Measurements from ENCODE around the gene PRR14L.
"Not testable (repeated sequence)": the region's sequence is repeated elsewhere in the genome, so short reads cannot be mapped to it uniquely, and the experiment has no call there.

The PRR14L gene
- total RNA-seq: 60.0 to 135 (median 112) reads per million in 4 donors

DNA sequence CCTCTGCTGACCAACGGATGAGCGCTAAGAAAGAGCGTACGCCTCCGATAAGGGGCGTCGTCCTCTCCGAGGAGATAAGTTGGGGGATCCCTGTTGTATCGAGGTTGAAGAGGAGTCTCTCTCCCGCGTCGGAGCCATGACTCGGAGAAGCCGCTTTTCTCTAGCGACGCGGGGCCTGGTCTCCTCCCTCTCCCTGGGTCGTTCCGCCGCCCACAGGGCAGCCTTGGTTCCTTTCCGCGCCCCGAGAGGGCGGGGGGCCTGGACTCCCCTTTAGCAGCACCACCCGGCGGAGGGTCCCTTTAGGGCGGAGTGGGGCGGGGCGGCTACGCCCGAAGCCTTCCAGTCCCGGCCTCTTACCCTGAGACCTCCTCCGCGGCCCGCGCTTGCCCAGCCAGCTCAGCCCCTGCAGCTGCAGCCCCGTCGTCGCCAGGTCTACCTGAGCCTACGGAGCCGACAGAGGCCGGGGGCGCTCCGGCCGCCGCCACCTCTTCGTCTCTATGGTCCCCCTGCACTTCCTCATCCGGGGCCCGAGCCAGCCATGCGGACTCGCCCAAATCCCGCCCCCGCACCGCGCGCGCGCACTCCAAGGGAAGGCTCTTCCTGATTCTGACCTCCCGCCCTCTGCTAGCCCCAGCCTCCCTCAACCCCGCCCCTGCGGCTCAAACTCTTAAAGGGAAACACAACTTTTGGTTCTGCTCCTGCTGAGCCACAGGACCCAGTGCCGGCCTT, at the start of gene PRR14L:
Gene PRR14L, minus strand, starts transcription at position 497 of the 729 bp plus-strand sequence. CDS start 11,272 bp downstream, outside the sequence.
- DNase-seq: peak; percentile 95 to 98 (median 96)

DNA sequence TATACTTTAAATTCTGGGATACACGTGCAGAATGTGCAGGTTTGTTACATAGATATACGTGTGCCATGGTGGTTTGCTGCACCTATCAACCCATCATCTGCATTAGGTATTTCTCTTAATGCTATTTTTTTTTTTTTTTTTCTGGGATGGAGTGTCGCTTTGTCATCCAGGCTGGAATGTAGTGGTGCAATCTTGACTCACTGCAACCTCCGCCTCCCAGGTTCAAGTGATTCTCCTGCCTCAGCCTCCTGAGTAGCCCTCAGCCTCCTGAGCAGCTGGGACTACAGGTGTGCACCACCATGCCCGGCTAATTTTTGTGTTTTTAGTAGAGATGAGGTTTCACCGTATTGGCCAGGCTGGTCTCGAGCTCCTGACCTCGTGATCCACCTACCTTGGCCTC, 49.4 kb upstream of the PRR14L start:
- DNase-seq: not testable (repeated sequence)

DNA sequence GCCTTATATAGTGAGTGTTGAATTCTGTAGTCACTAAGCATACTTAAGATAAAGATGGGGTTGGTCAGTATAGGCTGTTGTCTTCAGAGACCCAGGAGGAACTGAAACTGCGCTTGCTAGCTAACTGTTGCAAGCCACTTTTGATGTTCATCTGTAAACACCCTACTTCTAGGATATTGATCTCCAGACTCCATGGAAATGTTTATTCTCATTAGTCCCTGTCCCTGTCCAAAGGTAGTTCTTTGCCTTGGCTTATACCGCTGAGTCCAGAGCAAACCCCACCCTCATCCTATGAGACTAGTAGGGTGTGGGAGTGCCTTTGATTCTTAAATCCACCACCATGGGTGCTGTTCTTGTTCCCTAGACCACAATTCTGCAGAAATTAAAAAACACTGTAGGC, 40.3 kb upstream of the PRR14L start:
- no peak for DNase-seq

GRCh38 chr22:31789803-31790202, 39.9 kb upstream of the PRR14L start:
- no peak for DNase-seq

DNA sequence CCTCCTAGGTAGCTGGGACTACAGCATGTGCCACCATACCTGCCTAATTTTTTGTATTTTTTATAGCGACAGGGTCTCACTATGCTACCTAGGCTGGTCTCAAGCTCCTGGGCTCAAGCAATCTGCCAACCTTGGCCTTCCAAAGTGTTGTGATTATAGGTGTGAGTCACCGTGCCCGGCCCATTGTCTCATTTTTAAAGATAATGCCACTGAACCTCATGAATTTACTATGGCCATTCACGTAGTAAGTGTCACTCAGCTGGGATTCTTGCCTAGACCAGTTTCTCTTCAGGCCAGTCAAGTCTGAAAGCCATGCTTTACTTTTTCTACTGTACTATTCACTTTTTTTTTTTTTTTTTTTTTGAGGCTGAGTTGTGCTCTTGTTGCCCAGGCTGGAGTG, 26.3 kb upstream of the PRR14L start:
- DNase-seq: no peak

- DNase-seq: no peak
These were observed 23.5 kb upstream of the PRR14L start for GRCh38 chr22:31773416-31773815.

GRCh38 chr22:31768422-31769059, 18.6 kb upstream of the PRR14L start:
- DNase-seq: no peak

DNA sequence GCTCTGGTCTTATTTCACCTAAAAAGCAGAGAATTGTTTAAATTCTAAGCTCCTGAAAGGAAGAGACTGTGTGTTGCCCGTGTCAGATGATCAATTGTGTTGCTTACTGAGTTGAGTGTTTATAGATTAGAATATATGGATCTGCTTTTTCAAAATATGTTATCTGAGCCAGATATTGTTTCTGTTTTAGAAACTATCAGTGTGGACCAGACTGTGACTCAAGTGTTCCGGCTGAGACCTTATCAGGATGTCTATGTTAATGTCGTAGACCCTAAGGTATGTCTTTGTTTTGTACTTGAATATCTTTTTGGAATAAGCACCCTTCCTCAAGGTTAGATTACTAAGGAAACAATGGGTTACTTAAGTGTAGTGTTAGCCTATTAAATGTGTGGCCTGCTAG, 14.9 kb upstream of the PRR14L start:
- no peak for DNase-seq

DNA sequence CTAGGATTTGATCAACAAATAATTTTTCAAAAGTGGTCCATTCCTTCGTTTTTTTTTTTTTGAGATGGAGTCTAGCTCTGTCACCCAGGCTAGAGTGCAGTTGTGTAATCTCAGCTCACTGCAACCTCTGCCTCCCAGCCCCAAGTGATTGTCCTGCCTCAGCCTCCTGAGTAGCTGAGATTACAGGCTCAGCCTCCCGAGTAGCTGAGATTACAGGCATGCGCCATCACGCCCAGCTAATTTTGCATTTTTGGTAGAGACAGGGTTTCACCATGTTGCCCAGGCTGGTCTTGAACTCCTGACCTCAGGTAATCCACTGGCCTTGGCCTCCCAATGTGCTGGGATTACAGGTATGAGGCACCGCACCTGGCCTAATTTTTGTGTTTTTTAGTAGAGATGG, 8.9 kb upstream of the PRR14L start:
- not testable (repeated sequence) for DNase-seq

DNA sequence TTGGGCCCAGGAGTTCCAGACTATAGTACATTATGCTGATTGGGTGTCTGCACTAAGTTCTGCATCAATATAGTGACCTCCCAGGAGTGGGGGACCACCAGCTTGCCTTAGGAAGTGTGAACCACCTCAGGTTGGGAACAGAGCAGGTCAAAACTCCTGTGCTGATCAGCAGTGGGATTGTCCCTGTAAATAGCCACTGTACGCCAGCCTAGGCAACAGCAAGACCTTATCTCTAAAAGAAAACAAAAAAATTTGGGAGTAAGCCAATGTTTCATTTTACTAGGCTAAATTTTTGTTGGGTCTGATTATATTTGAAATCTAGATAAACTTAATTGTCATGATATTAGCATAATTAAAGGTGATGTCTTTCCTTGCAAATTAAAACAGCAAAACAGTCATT, 7.3 kb upstream of the PRR14L start:
- DNase-seq: no peak

- no peak for DNase-seq
These were observed 4.9 kb upstream of the PRR14L start for GRCh38 chr22:31754813-31755212.

DNA sequence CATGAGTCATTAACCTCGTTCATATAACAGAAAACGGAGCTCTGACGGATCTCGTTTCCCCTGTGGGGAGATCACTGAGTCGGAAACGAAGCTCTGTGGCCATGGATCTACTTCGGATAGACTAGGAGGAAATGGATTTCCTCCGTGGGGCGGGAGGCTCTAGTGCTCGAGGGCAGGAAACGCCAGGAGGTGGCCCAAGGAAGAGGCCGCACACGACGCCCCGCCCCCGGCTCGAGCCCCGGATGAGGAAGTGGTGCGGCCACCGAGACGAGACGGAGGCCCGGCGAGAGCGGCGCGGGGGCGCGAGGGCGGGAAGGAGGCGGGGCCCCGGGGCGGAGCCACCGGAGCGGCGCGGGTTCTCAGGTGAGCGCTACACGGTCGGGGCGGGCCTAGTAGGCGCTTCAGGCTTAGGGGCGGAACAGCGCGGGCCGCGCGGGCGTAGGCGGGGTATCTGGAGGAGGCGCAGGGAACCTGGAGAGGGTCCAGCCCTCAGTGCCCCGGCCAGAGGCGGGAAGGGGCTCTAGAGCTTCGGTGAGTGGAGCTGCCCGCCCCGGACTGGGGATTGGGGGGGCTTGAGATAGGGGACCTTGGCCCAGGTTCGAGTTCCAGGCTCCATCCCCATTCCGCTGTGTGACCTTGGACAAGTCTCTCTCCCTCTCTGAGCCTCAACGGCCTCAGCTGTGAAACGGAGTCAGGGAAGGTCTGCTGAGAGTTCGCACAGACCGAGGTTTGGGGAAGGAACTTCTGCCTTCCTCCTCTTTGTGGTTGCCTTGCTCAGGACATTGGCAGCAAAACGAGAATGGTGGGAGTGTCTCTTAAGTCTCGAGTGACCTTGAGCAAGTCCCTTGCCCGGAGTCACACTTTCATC, 3.9 kb upstream of the PRR14L start, which contains the start of gene DEPDC5:
Gene DEPDC5, plus strand, starts transcription at position 386 of the 868 bp plus-strand sequence. CDS start 903 bp downstream, outside the sequence.
- DNase-seq: peak; percentile 93 to 97 (median 93)

DNA sequence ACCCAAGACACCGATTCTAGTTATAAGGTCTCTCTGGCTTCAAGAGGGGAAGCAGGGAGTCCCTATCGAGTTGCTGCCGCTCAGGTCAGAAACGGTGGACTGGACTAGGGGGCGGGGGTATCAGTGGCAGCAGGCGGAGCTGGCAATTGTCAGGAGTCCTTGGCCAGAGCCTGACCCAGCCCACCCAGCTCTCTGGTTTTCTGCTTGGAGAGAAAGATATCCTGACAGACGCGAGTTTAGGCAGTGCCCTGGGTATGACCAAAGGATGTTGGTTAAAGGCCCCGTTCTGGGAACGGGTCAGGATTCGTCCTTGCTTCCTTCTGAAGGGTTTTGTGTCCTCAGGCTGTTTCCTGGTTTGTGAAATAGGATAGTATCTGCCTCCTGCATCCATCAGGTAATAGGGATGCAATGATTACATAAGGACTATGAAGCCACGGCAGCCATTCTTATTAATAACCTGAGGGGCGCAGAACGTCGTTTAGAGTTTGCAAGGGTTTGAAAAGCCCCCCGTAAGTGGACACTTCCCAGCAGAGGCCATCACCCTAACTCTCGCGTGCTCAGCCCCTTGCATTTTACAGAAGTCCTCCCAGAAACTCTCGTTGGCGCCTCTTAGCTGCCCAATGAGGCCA, 3.2 kb upstream of the PRR14L start:
- DNase-seq: no peak

GRCh38 chr22:31752096-31752847, 2.3 kb upstream of the PRR14L start:
- no peak for DNase-seq

DNA sequence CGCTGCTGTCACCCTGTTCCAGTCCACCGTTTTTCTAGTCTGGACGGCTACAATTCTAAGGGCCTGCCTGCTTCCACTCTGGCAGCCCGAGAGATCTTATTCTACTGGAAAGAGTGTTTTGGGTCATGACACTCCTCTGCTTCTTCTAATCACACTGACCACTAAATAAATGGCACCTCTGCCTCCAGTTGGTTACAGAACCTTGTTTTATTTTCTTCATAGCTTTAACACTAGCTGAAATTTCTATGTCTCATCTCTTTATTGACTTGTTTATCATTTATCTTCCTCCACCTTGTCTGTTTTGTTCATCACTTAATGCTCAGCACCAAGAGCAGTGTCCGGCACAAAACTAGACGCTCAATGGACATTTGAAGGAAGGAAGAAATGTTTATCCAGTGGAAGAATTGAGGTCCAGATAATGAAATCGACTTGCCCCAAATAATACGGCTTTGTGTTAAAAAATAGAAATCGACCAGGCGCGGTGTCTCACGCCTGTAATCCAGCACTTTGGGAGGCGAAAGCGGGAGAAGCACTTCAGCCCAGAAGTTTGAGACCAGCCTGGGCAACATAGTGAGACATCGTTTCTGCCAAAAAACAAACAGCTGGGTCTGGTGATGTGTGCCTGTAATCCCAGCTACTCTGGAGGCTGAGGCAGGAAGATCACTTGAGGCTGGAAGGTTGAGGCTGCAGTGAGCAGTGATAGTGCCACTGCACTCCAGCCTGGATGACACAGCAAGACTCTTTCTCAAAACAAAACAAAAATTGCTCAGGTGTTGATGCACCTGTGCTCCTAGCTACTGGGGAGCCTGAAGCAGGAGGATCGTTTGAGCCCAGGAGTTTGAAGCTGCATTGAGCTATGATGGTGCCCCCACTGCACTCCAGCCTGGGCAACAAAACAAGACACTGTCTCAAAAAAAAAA, 693 bp upstream of the PRR14L start:
- no peak for DNase-seq

DNA sequence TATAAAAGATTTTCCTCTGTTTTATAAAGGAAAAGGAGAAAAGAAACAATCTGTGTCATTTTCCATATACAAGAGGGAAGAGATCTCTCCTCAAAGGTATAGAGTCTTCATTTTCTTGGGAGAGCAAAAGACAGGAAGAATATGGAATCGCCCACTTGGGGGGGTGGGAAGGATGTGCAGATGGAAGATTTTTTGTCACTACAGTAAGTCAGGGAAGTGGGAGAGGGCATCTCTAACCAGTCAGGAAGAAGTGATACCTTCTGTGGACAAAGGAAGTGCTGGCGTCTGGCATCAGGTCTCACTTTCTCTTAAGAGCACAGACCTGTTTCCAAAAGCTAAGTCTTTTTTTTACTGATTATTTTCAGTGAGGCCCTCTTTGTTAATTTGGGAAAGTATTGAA, 1.4 kb downstream of the PRR14L start:
- DNase-seq: no peak

GRCh38 chr22:31747441-31747840, 2.5 kb downstream of the PRR14L start:
- DNase-seq: no peak

- DNase-seq: no peak
These were observed 6.1 kb downstream of the PRR14L start for GRCh38 chr22:31743871-31744270.

GRCh38 chr22:31742682-31743081, 7.2 kb downstream of the PRR14L start:
- no peak for DNase-seq

DNA sequence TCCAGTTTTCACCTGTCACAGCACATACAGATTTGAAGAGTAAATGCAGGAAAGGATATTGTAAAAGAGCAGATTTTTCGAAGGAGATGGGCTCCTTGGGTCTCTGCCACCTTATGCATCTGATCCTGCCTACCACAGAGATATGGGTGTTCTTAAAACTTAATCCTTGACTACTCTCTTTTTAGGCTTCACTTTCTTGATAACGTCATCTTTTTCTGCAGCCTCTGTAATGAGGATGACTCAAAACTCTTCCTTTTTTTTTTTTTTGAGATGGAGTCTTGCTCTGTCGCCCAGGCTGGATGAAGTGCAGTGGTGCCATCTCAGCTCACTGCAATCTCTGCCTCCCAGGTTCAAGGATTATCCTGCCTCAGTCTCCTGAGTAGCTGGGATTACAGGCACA, 7.8 kb downstream of the PRR14L start:
- no peak for DNase-seq

DNA sequence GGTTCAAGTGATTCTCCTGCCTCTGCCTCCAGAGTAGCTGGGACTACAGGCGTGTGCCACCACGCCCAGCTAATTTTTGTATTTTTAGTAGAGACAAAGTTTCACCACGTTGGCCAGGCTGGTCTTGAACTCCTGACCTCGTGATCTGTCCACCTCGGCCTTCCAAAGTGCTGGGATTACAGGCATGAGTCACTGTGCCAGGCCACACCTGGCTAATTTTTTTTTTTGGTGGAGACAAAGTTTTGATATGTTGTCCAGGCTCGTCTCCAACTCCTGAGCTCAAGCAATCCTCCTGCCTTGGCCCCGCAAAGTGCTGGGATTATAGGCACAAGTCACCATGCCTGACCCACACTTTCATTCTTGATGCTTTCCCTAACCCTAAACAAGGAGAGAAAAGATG, 9.6 kb downstream of the PRR14L start:
- DNase-seq: not testable (repeated sequence)

Data from T-helper 1 cell (primary cell).